GM12878 (cell line): ENCODE results near the gene OPN4. TPM values are rescaled to one million over a fixed set of nuclear protein-coding genes. Genes with fewer than 3 reads are reported as not detected.

Experiments used
- ATAC-seq: fragments of 200-7000 bp; cut with Tn5 transposase; 3 replicates; pipeline ENCODE4 v1.9.1; 2020; ENCODE audit warnings: mild to moderate bottlenecking, moderate library complexity
- BruUV-seq: library from RNA; stranded (reverse); fragments of 400-500 nt; replicated peaks from 2 replicates; lab custom pipeline; 2021; lab: Mats Ljungman, UMichigan
- CTCF ChIA-PET: fragments of 300-600 bp; sonication (Branson Sonifier 250); formaldehyde crosslinking; extraction: SDS; loops from one replicate; lab custom pipeline; 2021; ENCODE audit warnings: inconsistent platforms; lab: Yijun Ruan, JAX
- POLR2A ChIA-PET: fragments of 350-600 bp; formaldehyde crosslinking; extraction: SDS; loops from one replicate; lab custom pipeline; 2021; ENCODE audit warnings: inconsistent platforms; lab: Charles Lee
- RAD21 ChIA-PET: fragments of 300-600 bp; sonication (Branson Sonifier 250); formaldehyde crosslinking; loops from one replicate; lab custom pipeline; 2023; ENCODE audit warnings: antibody characterized with exemption; ENCODE audit not compliant: unreplicated experiment; lab: Charles Lee
- SMC1A ChIA-PET: fragments of 300-600 bp; sonication (Branson Sonifier 250); formaldehyde crosslinking; loops from one replicate; lab custom pipeline; 2023; ENCODE audit not compliant: unreplicated experiment, uncharacterized antibody; lab: Charles Lee
- DNase-seq: peaks from one replicate; pipeline ENCODE4 v3.0.0-alpha.2; 2011; ENCODE audit warnings: low read depth, low spot score
- FAIRE-seq: peaks from 3 replicates; lab custom pipeline; 2011; peaks lifted over from hg19 to GRCh38; lab: Jason Lieb, UNC
- H2AFZ ChIP-seq: 2 replicates; pipeline ENCODE4 v1.6.0; 2011; ENCODE audit warnings: low read depth, low read length, control low read depth; ENCODE audit not compliant: control insufficient read depth
- H3K27ac ChIP-seq: 2 replicates; pipeline ENCODE4 v1.5.1; 2011; ENCODE audit warnings: control low read depth; ENCODE audit not compliant: control insufficient read depth, insufficient read depth
- H3K27me3 ChIP-seq, 2 experiments: replicated peaks in 1 of 2; 2 replicates each; pipeline versions ENCODE4 v1.6.0 to v1.6.1; 2011; ENCODE audit warnings: low read length in 1 of 2; ENCODE audit not compliant: control insufficient read depth in 2 of 2, insufficient read depth in 2 of 2
- H3K36me3 ChIP-seq, 2 experiments: 2 replicates each; pipeline ENCODE4 v1.5.1; 2011; ENCODE audit warnings: low read length in 1 of 2; ENCODE audit not compliant: control insufficient read depth in 2 of 2, insufficient read depth in 2 of 2
- H3K4me1 ChIP-seq: 2 replicates; pipeline ENCODE4 v1.6.1; 2011; ENCODE audit warnings: mild to moderate bottlenecking, low read length, moderate library complexity, mixed read lengths; ENCODE audit not compliant: control insufficient read depth, insufficient read depth
- H3K4me2 ChIP-seq: 2 replicates; pipeline ENCODE4 v1.6.0; 2011; ENCODE audit warnings: control low read depth; ENCODE audit not compliant: control insufficient read depth, insufficient read depth
- H3K4me3 ChIP-seq: fragments of 200-600 bp; sonication (generic); 2 replicates; pipeline ENCODE4 v1.5.1; 2016
- H3K79me2 ChIP-seq: 2 replicates; pipeline ENCODE4 v1.6.0; 2011; ENCODE audit warnings: low read length; ENCODE audit not compliant: control insufficient read depth, insufficient read depth
- H3K9ac ChIP-seq: 2 replicates; pipeline ENCODE4 v1.8.0; 2011; ENCODE audit warnings: low read length, control low read depth, mixed read lengths; ENCODE audit not compliant: control insufficient read depth, insufficient read depth
- H3K9me3 ChIP-seq: replicated peaks from 3 replicates; pipeline ENCODE4 v1.5.1; 2011; ENCODE audit warnings: mild to moderate bottlenecking, low read length; ENCODE audit not compliant: control insufficient read depth, insufficient read depth
- H4K20me1 ChIP-seq: 2 replicates; pipeline ENCODE4 v1.6.0; 2011; ENCODE audit not compliant: control insufficient read depth, insufficient read depth
- BCL3 ChIP-seq: IDR thresholded peaks from 2 replicates; pipeline ENCODE4 v1.6.1; 2011; ENCODE audit warnings: borderline replicate concordance, low read depth, mild to moderate bottlenecking, moderate library complexity, low read length; ENCODE audit not compliant: insufficient read depth, poor library complexity, severe bottlenecking
- E2F8 ChIP-seq: fragments of 450-650 bp; IDR thresholded peaks from 2 replicates; pipeline ENCODE4 v1.6.1; 2018; ENCODE audit warnings: mild to moderate bottlenecking, low read depth, moderate library complexity; ENCODE audit not compliant: partially characterized antibody
- EP300 ChIP-seq, 2 experiments: fragments of 150-350 bp in 1 of 2; IDR thresholded peaks; 2 replicates each; pipeline ENCODE4 v1.6.1; 2011 to 2012; ENCODE audit warnings: low read depth in 2 of 2, low read length in 2 of 2, borderline replicate concordance in 1 of 2, improper control_type of control experiment in 1 of 2, inconsistent platforms in 1 of 2; ENCODE audit not compliant: control insufficient read depth in 1 of 2
- ETV6 ChIP-seq, 2 experiments: fragments of 450-650 bp in 1 of 2; IDR thresholded peaks in 1 of 2; conservative IDR thresholded peaks in 1 of 2; 2 replicates each; pipeline ENCODE4 v1.6.1; 2014; ENCODE audit warnings: antibody characterized with exemption in 1 of 2, borderline replicate concordance in 1 of 2, low read depth in 1 of 2, mild to moderate bottlenecking in 1 of 2, moderate library complexity in 1 of 2
- HSF1 ChIP-seq: fragments of 150-350 bp; IDR thresholded peaks from 2 replicates; pipeline ENCODE4 v1.6.1; 2014; ENCODE audit warnings: mild to moderate bottlenecking, low read depth, low read length
- MXI1 ChIP-seq: fragments of 150-350 bp; IDR thresholded peaks from 2 replicates; pipeline ENCODE4 v1.6.1; 2011; ENCODE audit warnings: low read depth, mild to moderate bottlenecking, inconsistent platforms, low read length, improper control_type of control experiment
- POU2F2 ChIP-seq: IDR thresholded peaks from 3 replicates; pipeline ENCODE4 v1.6.1; 2011; ENCODE audit warnings: low read depth, mild to moderate bottlenecking, low read length, borderline replicate concordance
- ZBED1 ChIP-seq: IDR thresholded peaks from 2 replicates; pipeline ENCODE4 v1.6.1; 2016; ENCODE audit warnings: borderline replicate concordance
- ZNF217 ChIP-seq: fragments of 450-650 bp; IDR thresholded peaks from 2 replicates; pipeline ENCODE4 v1.6.1; 2017; ENCODE audit warnings: antibody characterized with exemption, mild to moderate bottlenecking
- WGBS: methylation state at CpG from one replicate; pipeline ENCODE4 v1.1.6; 2016; ENCODE audit warnings: low lambda C conversion rate; ENCODE audit not compliant: insufficient replicate concordance, insufficient coverage; ENCODE audit errors: missing lambda C conversion rate; 5-methylcytosine and 5-hydroxymethylcytosine counted together
- in situ Hi-C: fragments of 300-500 bp; cut with MboI; formaldehyde crosslinking; loops from 9 replicates; pipeline ENCODE4 v1.14.3; 2018; ENCODE audit warnings: mixed read lengths
- intact Hi-C: fragments of 100-400 bp; cut with micrococcal nuclease; formaldehyde crosslinking; loops from one replicate; pipeline ENCODE4 v1.14.2; 2022; ENCODE audit not compliant: unreplicated experiment
- polyA plus RNA-seq, 11 experiments: library from polyadenylated mRNA; depleted of rRNA in 4 of 11; unstranded in 6 of 11; stranded (reverse) in 5 of 11; fragments of >200 nt; fragmentation: Nextera tagmentation in 4 of 11; fragmentation: Illumina TruSeq in 1 of 11; extraction: Ambion mirVana in 4 of 11; extraction: Trizol in 1 of 11; gene quantifications; 1 replicate in 1 of 11; 2 replicates in 10 of 11; pipeline versions ENCODE4 v1.2.1 to v1.2.3, GENCODE V29; 2011 to 2016; ENCODE audit warnings: inconsistent platforms in 2 of 11, missing spikeins in 2 of 11, low read depth in 1 of 11
- total RNA-seq, 4 experiments: library from RNA; depleted of rRNA in 3 of 4; stranded (reverse); fragments of >200 nt in 3 of 4; fragmentation: Illumina TruSeq in 1 of 4; extraction: Trizol in 1 of 4; gene quantifications; 2 replicates each; pipeline versions ENCODE4 v1.2.1 to v1.2.3, GENCODE V29; 2013 to 2021

Gene OPN4
- total and polyA plus RNA-seq, 10 of the 15 experiments (the other 5 are each of a cell fraction or from before 2014, with no cell fraction given) = not detected

- TF ChIP-seq ZBED1 (no peak), MXI1 (no peak), BCL3 (no peak)
- no peaks in the 10 kb centered on the region for H3K36me3 ChIP-seq
- RAD21 ChIA-PET = no interaction called here
- in situ Hi-C loops (no loop called here), intact Hi-C loops (no loop called here)
- H2AFZ ChIP-seq = no peak overlapping the region
- no peak overlapping the region for H3K9ac ChIP-seq
- no peak overlapping the region for H3K4me2 ChIP-seq
- DNase-seq (no peak), FAIRE-seq (no peak), ATAC-seq (no peak)
- no peak overlapping the region for H3K27ac ChIP-seq
- H3K27me3 ChIP-seq = no peaks in the 10 kb centered on the region; a peak in 1 of 4 replicates
- no peaks in the 10 kb centered on the region for H4K20me1 ChIP-seq
- WGBS = 72% methylated on average over 9 of the region's 9 CpGs
- CTCF ChIA-PET = interaction anchor here (1.2 to 1.9 kb wide), 4 partner anchors 9 to 93 kb away, joined by 3 to 17 read pairs (median 7); no protein-coding TSS in a partner anchor
- H3K4me3 ChIP-seq = no peak overlapping the region
- POLR2A ChIA-PET = no interaction called here
- no TSS peak for BruUV-seq
- no peaks in the 10 kb centered on the region for H3K9me3 ChIP-seq
- no peaks in the 10 kb centered on the region for H3K79me2 ChIP-seq
- H3K4me1 ChIP-seq = no peaks in the 10 kb centered on the region
- SMC1A ChIA-PET = interaction anchor here (2.8 to 3.0 kb wide), 2 partner anchors 14 to 43 kb away, joined by 7 to 17 read pairs; no protein-coding TSS in a partner anchor
These were observed 31.1 kb downstream of the OPN4 start for GRCh38 chr10:86685416-86685815.

- no peak for ATAC-seq
- no peak overlapping the region for H2AFZ ChIP-seq
- no peak overlapping the region for H3K9ac ChIP-seq
- in situ Hi-C loops = no loop called here
- BruUV-seq = no TSS peak
- no peak overlapping the region for H3K4me2 ChIP-seq
- 42% methylated on average over 13 of the region's 13 CpGs for WGBS
- H3K9me3 ChIP-seq = no peaks in the 10 kb centered on the region
- no peak overlapping the region for H3K4me3 ChIP-seq
- no peak for DNase-seq
- H3K4me1 ChIP-seq = no peaks in the 10 kb centered on the region
- POLR2A ChIA-PET = interaction anchor here (0.7 to 1.4 kb wide), 2 partner anchors 37 to 275 kb away, joined by 3 to 5 read pairs; no protein-coding TSS in a partner anchor
- RAD21 ChIA-PET = no interaction called here
- no peaks in the 10 kb centered on the region for H3K79me2 ChIP-seq
- TF ChIP-seq POU2F2 = no peak
- TF ChIP-seq HSF1 = no peak
- no peak for TF ChIP-seq ZNF217
- no peak for TF ChIP-seq EP300 (IDR thresholded peaks at IDR 0.05; ENCODE audit: borderline replicate concordance in 1 of 2, control insufficient read depth in 1 of 2, low read depth in 2 of 2, low read length in 2 of 2)
- no peak for TF ChIP-seq E2F8
- TF ChIP-seq ETV6 (conservative IDR thresholded peaks at IDR 0.05 in 1 of 2, IDR thresholded peaks at IDR 0.05 in 1 of 2; ENCODE audit: borderline replicate concordance in 1 of 2, low read depth in 1 of 2) = no peak
- no peak overlapping the region for H3K27ac ChIP-seq
- H3K36me3 ChIP-seq = no peaks in the 10 kb centered on the region
- H3K27me3 ChIP-seq = no peaks in the 10 kb centered on the region; a peak in 1 of 4 replicates
- SMC1A ChIA-PET = no interaction called here
- no peaks in the 10 kb centered on the region for H4K20me1 ChIP-seq
- intact Hi-C loops = no loop called here
- CTCF ChIA-PET = interaction anchor here (0.7 kb wide), 1 partner anchor 195 kb away, joined by 3 read pairs; no protein-coding TSS in a partner anchor
- FAIRE-seq = no peak
These were observed 31.7 kb downstream of the OPN4 start for GRCh38 chr10:86685893-86686632.
